K562 (cell line): ENCODE results near the gene HOXD4.

Source experiments
- CTCF ChIP-seq, 3 experiments: IDR thresholded peaks in 2 of 3; conservative IDR thresholded peaks in 1 of 3; 2 replicates each; pipeline ENCODE4 v1.5.1; 2011 to 2012; ENCODE audit warnings: low read length in 3 of 3, mild to moderate bottlenecking in 3 of 3, control low read depth in 2 of 3, improper control_type of control experiment in 1 of 3, inconsistent platforms in 1 of 3, low read depth in 1 of 3, mixed read lengths in 1 of 3, moderate library complexity in 1 of 3; ENCODE audit not compliant: insufficient read depth in 2 of 3
- FOXM1 ChIP-seq, 2 experiments: fragments of 450-650 bp in 1 of 2; sonication (generic) in 1 of 2; formaldehyde crosslinking in 1 of 2; IDR thresholded peaks; 2 replicates each; pipeline versions ENCODE4 v1.6.1 to v1.9.0; 2017 to 2022; ENCODE audit warnings: low read depth in 2 of 2, mild to moderate bottlenecking in 2 of 2, missing genetic modification reagents in 1 of 2, moderate library complexity in 1 of 2
- FOXP1 ChIP-seq: sonication (generic); formaldehyde crosslinking; IDR thresholded peaks from 2 replicates; pipeline ENCODE4 v1.8.0; 2022; ENCODE audit warnings: mild to moderate bottlenecking, missing genetic modification reagents
- GTF2F1 ChIP-seq: IDR thresholded peaks from 2 replicates; pipeline ENCODE4 v1.6.1; 2011; ENCODE audit warnings: low read depth, low read length, improper control_type of control experiment
- ILF3 ChIP-seq: fragments of 450-650 bp; IDR thresholded peaks from 2 replicates; pipeline ENCODE4 v1.6.1; 2018; ENCODE audit warnings: antibody characterized with exemption, mild to moderate bottlenecking, moderate library complexity, borderline replicate concordance
- MAZ ChIP-seq, 2 experiments: fragments of 450-650 bp in 1 of 2; sonication (generic) in 1 of 2; formaldehyde crosslinking; IDR thresholded peaks in 1 of 2; conservative IDR thresholded peaks in 1 of 2; 2 replicates each; pipeline versions ENCODE4 v1.4.0 to v1.5.0; 2020; ENCODE audit warnings: mild to moderate bottlenecking in 1 of 2, missing genetic modification reagents in 1 of 2
- POLR2A ChIP-seq: fragments of 450-650 bp; conservative IDR thresholded peaks from 2 replicates; pipeline ENCODE4 v1.6.1; 2016
- POLR2AphosphoS5 ChIP-seq: IDR thresholded peaks from 2 replicates; pipeline ENCODE4 v1.6.1; 2011; ENCODE audit warnings: mild to moderate bottlenecking, low read depth, low read length, moderate library complexity; ENCODE audit not compliant: control insufficient read depth, insufficient read depth
- RERE ChIP-seq: sonication (generic); formaldehyde crosslinking; IDR thresholded peaks from 2 replicates; pipeline ENCODE4 v1.8.0; 2023; ENCODE audit warnings: missing genetic modification reagents, mild to moderate bottlenecking, borderline replicate concordance
- RNF2 ChIP-seq: sonication (generic); IDR thresholded peaks from 2 replicates; pipeline ENCODE4 v1.6.1; 2016
- SETDB1 ChIP-seq: IDR thresholded peaks from one replicate; pipeline ENCODE4 v1.6.1; 2012; ENCODE audit warnings: low read length, control low read depth, inconsistent platforms
- SREBF2 ChIP-seq: sonication (generic); formaldehyde crosslinking; IDR thresholded peaks from 2 replicates; pipeline ENCODE4 v1.4.0; 2020; ENCODE audit warnings: mild to moderate bottlenecking, missing genetic modification reagents
- TOE1 ChIP-seq, 2 experiments: fragments of 450-650 bp in 1 of 2; sonication (generic) in 1 of 2; formaldehyde crosslinking in 1 of 2; IDR thresholded peaks; 2 replicates each; pipeline versions ENCODE4 v1.7.1 to v1.8.0; 2016 to 2022; ENCODE audit warnings: borderline replicate concordance in 2 of 2, mild to moderate bottlenecking in 2 of 2, antibody characterized with exemption in 1 of 2, inconsistent platforms in 1 of 2, low read depth in 1 of 2, missing genetic modification reagents in 1 of 2, moderate library complexity in 1 of 2

DNA sequence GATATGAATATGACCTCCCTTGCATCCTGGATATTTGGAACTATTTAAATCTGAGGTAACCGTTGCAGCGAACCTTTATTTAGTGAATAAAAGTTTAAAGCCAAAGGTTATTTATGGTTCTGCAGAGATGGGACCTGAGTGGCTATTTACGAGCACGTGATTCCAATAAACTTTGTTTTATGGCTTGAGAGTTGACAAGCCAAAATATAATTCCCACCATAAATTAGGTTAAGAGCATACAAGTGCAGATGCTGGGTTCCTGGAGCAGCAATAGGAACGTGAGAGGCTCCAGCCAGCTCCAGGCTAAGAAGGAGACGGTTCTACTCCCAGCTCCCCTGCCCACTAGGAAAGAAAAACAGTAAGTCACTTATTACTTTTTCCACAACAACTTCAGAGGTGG is 5.2 kb upstream of the HOXD4 start:
- TF ChIP-seq CTCF (IDR thresholded peaks at IDR 0.05 in 2 of 3, conservative IDR thresholded peaks at IDR 0.05 in 1 of 3; ENCODE audit: insufficient read depth in 2 of 3, low read depth in 1 of 3, low read length in 3 of 3) (no peak), SETDB1 (no peak), RNF2 (no peak), GTF2F1 (no peak), POLR2AphosphoS5 (no peak), RERE (no peak), FOXP1 (CRISPR knock-in tag) (no peak), TOE1 (IDR thresholded peaks at IDR 0.05; ENCODE audit: borderline replicate concordance) (no peak), TOE1 (CRISPR knock-in tag; IDR thresholded peaks at IDR 0.05; ENCODE audit: borderline replicate concordance, low read depth) (no peak), FOXM1 (IDR thresholded peaks at IDR 0.05; ENCODE audit: low read depth) (no peak), FOXM1 (CRISPR knock-in tag; IDR thresholded peaks at IDR 0.05; ENCODE audit: low read depth) (no peak), ILF3 (no peak), MAZ (CRISPR knock-in tag; conservative IDR thresholded peaks at IDR 0.05 in 1 of 2, IDR thresholded peaks at IDR 0.05 in 1 of 2) (no peak), POLR2A (no peak), SREBF2 (CRISPR knock-in tag) (no peak)
